ENCODE measurements around the gene LNPK. TPM values are rescaled to one million over a fixed set of nuclear protein-coding genes. Genes with fewer than 3 reads are reported as not detected.
"Not testable (repeated sequence)": the region's sequence is repeated elsewhere in the genome, so short reads cannot be mapped to it uniquely, and the experiment has no call there.

The LNPK gene
- total RNA-seq, 4 donors from 2014 or later: 18.0 to 33.6 (median 25.7) TPM

- no peak overlapping the region for H3K4me3 ChIP-seq
- 90 to 100% methylated on average over 2 of the region's 2 CpGs for WGBS, 2 donors (ENCODE audit: low coverage in 1 of 2)
- H3K27ac ChIP-seq: no peak overlapping the region
- intact Hi-C loops (cut with DNase I; ENCODE audit: low total_unique reads) (no loop called here), in situ Hi-C loops (cut with MboI; ENCODE audit: low pct_ligation_motif_present in 1 of 4, low pct_unique_long_range_greater_than_20kb in 1 of 4, low sequenced_read_pairs in 3 of 4) (no loop called here)
- TF ChIP-seq POLR2A (IDR thresholded peaks at IDR 0.05): no peak
- TF ChIP-seq POLR2AphosphoS5 (IDR thresholded peaks at IDR 0.05): no peak
- TF ChIP-seq EP300 (IDR thresholded peaks at IDR 0.05; ENCODE audit: low read depth): no peak
- TF ChIP-seq CTCF (IDR thresholded peaks at IDR 0.05): no peak
- H3K4me1 ChIP-seq: no peaks in the 10 kb centered on the region
- H3K9me3 ChIP-seq: no peaks in the 10 kb centered on the region
- DNase-seq: no peak
- peaks cover 0 to 5% (median 0%) of the 10 kb centered on the region in 4 donors for H3K36me3 ChIP-seq
- no peaks in the 10 kb centered on the region for H3K27me3 ChIP-seq
Observed at GRCh38 chr2:175990099-175990498, 12.0 kb downstream of the LNPK start.

- H3K9me3 ChIP-seq; intact Hi-C loops (cut with DNase I; ENCODE audit: low total_unique reads); H3K4me3 ChIP-seq; in situ Hi-C loops (cut with MboI; ENCODE audit: low pct_ligation_motif_present in 1 of 4, low pct_unique_long_range_greater_than_20kb in 1 of 4, low sequenced_read_pairs in 3 of 4); H3K27me3 ChIP-seq; H3K36me3 ChIP-seq; H3K27ac ChIP-seq; H3K4me1 ChIP-seq; DNase-seq: not testable (repeated sequence)
- 94 to 100% methylated on average over 3 to 4 of the region's 4 CpGs for WGBS, 2 donors (ENCODE audit: low coverage in 1 of 2)
Observed at GRCh38 chr2:175987126-175987525, 14.9 kb downstream of the LNPK start.

- 92 to 93% methylated on average over 2 of the region's 2 CpGs for WGBS, 2 donors (ENCODE audit: low coverage in 1 of 2)
- H3K9me3 ChIP-seq: no peaks in the 10 kb centered on the region
- no peak overlapping the region for H3K27ac ChIP-seq
- in situ Hi-C loops (cut with MboI; ENCODE audit: low pct_ligation_motif_present in 1 of 4, low pct_unique_long_range_greater_than_20kb in 1 of 4, low sequenced_read_pairs in 3 of 4) (no loop called here), intact Hi-C loops (cut with DNase I; ENCODE audit: low total_unique reads) (no loop called here)
- H3K4me3 ChIP-seq: no peak overlapping the region
- H3K36me3 ChIP-seq: peaks cover 0 to under 1% (median 0%) of the 10 kb centered on the region in 4 donors
- DNase-seq: no peak
- H3K27me3 ChIP-seq: no peaks in the 10 kb centered on the region
- H3K4me1 ChIP-seq: no peaks in the 10 kb centered on the region
- no peak for TF ChIP-seq POLR2AphosphoS5 (IDR thresholded peaks at IDR 0.05)
- no peak for TF ChIP-seq POLR2A (IDR thresholded peaks at IDR 0.05)
- TF ChIP-seq EP300 (IDR thresholded peaks at IDR 0.05; ENCODE audit: low read depth): no peak
- no peak for TF ChIP-seq CTCF (IDR thresholded peaks at IDR 0.05)
Observed at GRCh38 chr2:175984846-175985245, 17.2 kb downstream of the LNPK start.

- in situ Hi-C loops (cut with MboI; ENCODE audit: low pct_ligation_motif_present in 1 of 4, low pct_unique_long_range_greater_than_20kb in 1 of 4, low sequenced_read_pairs in 3 of 4) (no loop called here), intact Hi-C loops (cut with DNase I; ENCODE audit: low total_unique reads) (no loop called here)
- Histone ChIP-seq H3K27ac (no peak overlapping the region), H3K4me1 (no peaks in the 10 kb centered on the region), H3K27me3 (no peaks in the 10 kb centered on the region), H3K9me3 (no peaks in the 10 kb centered on the region), H3K4me3 (no peak overlapping the region), H3K36me3 (peaks cover 0 to 23% (median 4%) of the 10 kb centered on the region in 4 donors)
- 79 to 91% methylated on average over 1 of the region's 1 CpG for WGBS, 2 donors (ENCODE audit: low coverage in 1 of 2)
- TF ChIP-seq POLR2A (IDR thresholded peaks at IDR 0.05) (no peak), POLR2AphosphoS5 (IDR thresholded peaks at IDR 0.05) (no peak), CTCF (IDR thresholded peaks at IDR 0.05) (no peak), EP300 (IDR thresholded peaks at IDR 0.05; ENCODE audit: low read depth) (no peak)
- no peak for DNase-seq
Observed at GRCh38 chr2:175981551-175981950, 20.5 kb downstream of the LNPK start.
